Myocyte (in vitro differentiated cells): ENCODE data around the gene SELPLG. TPM values are rescaled to one million over a fixed set of nuclear protein-coding genes. Genes with fewer than 3 reads are reported as not detected.
A peak's percentile ranks its signal among the peaks of the same experiment; 100 is the strongest.
"Not testable (repeated sequence)": the region's sequence is repeated elsewhere in the genome, so short reads cannot be mapped to it uniquely, and the experiment has no call there.

Source experiments
- DNase-seq: peaks from one replicate; pipeline ENCODE4 v3.0.0-alpha.2; 2012; ENCODE audit warnings: low read depth
- total RNA-seq: library from RNA; depleted of rRNA; stranded (reverse); fragments of >200 nt; gene quantifications from 2 replicates; pipeline ENCODE4 v1.2.3, GENCODE V29; 2014

The SELPLG gene
- total RNA-seq, 1 donor from 2014 or later, result 2.4 TPM

GRCh38 chr12:108592033-108592909 is 41.4 kb downstream of the SELPLG start:
- no peak for DNase-seq

- no peak for DNase-seq
Observed at GRCh38 chr12:108591267-108591980, 42.3 kb downstream of the SELPLG start.

GRCh38 chr12:108590463-108590862 is 43.2 kb downstream of the SELPLG start:
- DNase-seq, result not testable (repeated sequence)

GRCh38 chr12:108589840-108590229 is 43.9 kb downstream of the SELPLG start:
- DNase-seq, result no peak

GRCh38 chr12:108589028-108589839 is 44.5 kb downstream of the SELPLG start:
- DNase-seq, result no peak

- peak; percentile 43 for DNase-seq
Observed at GRCh38 chr12:108587826-108588225, 45.9 kb downstream of the SELPLG start.

- DNase-seq, result no peak
Observed at GRCh38 chr12:108586306-108586705, 47.4 kb downstream of the SELPLG start.

- DNase-seq, result no peak
Observed at GRCh38 chr12:108585864-108586263, 47.8 kb downstream of the SELPLG start.

- DNase-seq, result no peak
Observed at GRCh38 chr12:108584456-108585065, 49.1 kb downstream of the SELPLG start.

GRCh38 chr12:108583991-108584390 is 49.7 kb downstream of the SELPLG start:
- peak; percentile 96 for DNase-seq

GRCh38 chr12:108582978-108583770 is 50.5 kb downstream of the SELPLG start:
- DNase-seq, result peak; percentile 90

GRCh38 chr12:108582509-108582908 is 51.2 kb downstream of the SELPLG start:
- DNase-seq, result no peak

GRCh38 chr12:108581311-108582227 is 52.1 kb downstream of the SELPLG start:
- DNase-seq, result no peak

- DNase-seq, result no peak
Observed at GRCh38 chr12:108580531-108580930, 53.2 kb downstream of the SELPLG start.

GRCh38 chr12:108578813-108579212 is 54.9 kb downstream of the SELPLG start:
- DNase-seq, result no peak

GRCh38 chr12:108578264-108578663 is 55.4 kb downstream of the SELPLG start:
- no peak for DNase-seq

- no peak for DNase-seq
Observed at GRCh38 chr12:108577458-108577857, 56.2 kb downstream of the SELPLG start.

- peak; percentile 99 for DNase-seq
Observed at GRCh38 chr12:108576660-108577234, 56.9 kb downstream of the SELPLG start.
